Activated CD8-positive, alpha-beta memory T cell treated with anti-CD3 and anti-CD28 coated beads, Interleukin-2, amount 10 ng/mL, durations not matched to agents 7 days and 5 days (primary cell): ENCODE measurements around the gene FGF19. TPM values are rescaled to one million over a fixed set of nuclear protein-coding genes. Genes with fewer than 3 reads are reported as not detected.

ENCODE experiments used
- ATAC-seq: fragments of 150-1000 bp; cut with Tn5 transposase; one replicate; pipeline ENCODE4 v1.10.0; 2021; ENCODE audit warnings: moderate library complexity
- CTCF ChIA-PET: fragments of 350-600 bp; sonication (Branson Sonifier 250); formaldehyde crosslinking; loops from one replicate; lab custom pipeline; 2021; ENCODE audit warnings: antibody characterized with exemption; lab: Charles Lee
- DNase-seq: peaks from one replicate; pipeline ENCODE4 v3.0.0-alpha.2; 2020
- H3K27ac Mint-ChIP-seq: one replicate; pipeline ENCODE4 v1.8.0; 2021; ENCODE audit warnings: mild to moderate bottlenecking, mixed read lengths
- H3K27me3 Mint-ChIP-seq: one replicate; pipeline ENCODE4 v1.8.0; 2021; ENCODE audit warnings: mixed read lengths
- H3K36me3 Mint-ChIP-seq: one replicate; pipeline ENCODE4 v1.8.0; 2021; ENCODE audit warnings: mild to moderate bottlenecking, mixed read lengths
- H3K4me1 Mint-ChIP-seq: one replicate; pipeline ENCODE4 v1.8.0; 2021; ENCODE audit warnings: mixed read lengths
- H3K4me3 Mint-ChIP-seq: one replicate; pipeline ENCODE4 v1.8.0; 2021; ENCODE audit warnings: mild to moderate bottlenecking, moderate library complexity, mixed read lengths
- H3K9me3 Mint-ChIP-seq: one replicate; pipeline ENCODE4 v1.8.0; 2022; ENCODE audit warnings: low read depth, mixed read lengths
- total RNA-seq, 2 experiments: library from RNA; stranded (reverse); gene quantifications; one replicate each; pipeline ENCODE4 v1.2.3, GENCODE V29; 2021

Gene FGF19
- total RNA-seq, 2 experiments from 2014 or later: not detected

DNA sequence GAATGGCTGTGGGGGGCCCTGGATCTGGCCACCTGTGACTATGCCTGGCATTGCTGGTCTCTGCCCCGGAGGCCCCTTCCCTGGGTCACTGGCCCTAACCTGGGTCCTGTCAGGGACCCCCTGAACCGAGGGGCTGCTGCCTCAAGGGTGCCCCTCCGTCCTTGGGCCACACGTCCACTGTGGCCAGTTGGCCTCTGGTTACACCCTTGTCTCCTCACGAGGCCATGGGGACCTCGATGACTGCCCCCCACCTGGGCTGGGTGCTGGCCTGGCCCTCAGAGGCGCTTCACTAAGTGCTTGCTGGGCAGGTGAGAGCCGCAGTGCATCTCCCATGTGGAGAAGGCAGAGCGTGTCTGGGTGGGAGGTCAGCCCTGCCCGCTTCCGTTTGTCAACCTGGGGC is 27.3 kb upstream of the FGF19 start:
- Mint-ChIP-seq H3K36me3 (no peaks in the 10 kb centered on the region), H3K4me3 (no peak overlapping the region), H3K4me1 (no peaks in the 10 kb centered on the region), H3K9me3 (peaks cover 4% of the 10 kb centered on the region), H3K27me3 (peaks cover 3% of the 10 kb centered on the region), H3K27ac (no peak overlapping the region)
- no peak for DNase-seq
- CTCF ChIA-PET: no interaction called here
- ATAC-seq: no peak

- Mint-ChIP-seq H3K4me3 (no peak overlapping the region), H3K4me1 (no peaks in the 10 kb centered on the region), H3K9me3 (peaks cover 4% of the 10 kb centered on the region), H3K36me3 (no peaks in the 10 kb centered on the region), H3K27ac (no peak overlapping the region), H3K27me3 (peaks cover 8% of the 10 kb centered on the region)
- DNase-seq (no peak), ATAC-seq (no peak)
- CTCF ChIA-PET: no interaction called here
Observed at GRCh38 chr11:69730500-69730899, 26.7 kb upstream of the FGF19 start.

DNA sequence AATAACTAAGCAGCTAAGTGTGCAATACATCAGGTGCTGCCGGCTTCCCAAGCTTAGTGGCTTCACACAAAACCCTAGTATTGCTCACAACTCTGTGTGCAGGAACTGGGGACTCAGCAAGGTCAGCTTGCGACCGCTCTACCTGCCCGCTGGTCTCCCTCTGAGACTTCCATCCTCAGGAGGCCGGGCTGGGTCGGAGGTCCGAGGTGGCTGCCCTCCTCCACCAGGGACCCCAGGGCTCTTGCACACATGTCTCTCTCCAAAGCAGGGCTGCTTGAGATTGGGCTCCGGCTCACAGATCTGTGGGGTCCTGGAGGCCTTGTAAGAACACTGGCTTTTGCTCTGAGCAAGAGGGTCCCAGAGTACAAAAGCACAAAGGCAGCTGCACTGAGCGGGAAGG is 25.4 kb upstream of the FGF19 start:
- no peaks in the 10 kb centered on the region for H3K36me3 Mint-ChIP-seq
- H3K27me3 Mint-ChIP-seq: peaks cover 17% of the 10 kb centered on the region
- peaks cover 2% of the 10 kb centered on the region for H3K9me3 Mint-ChIP-seq
- CTCF ChIA-PET: no interaction called here
- ATAC-seq (no peak), DNase-seq (no peak)
- no peak overlapping the region for H3K27ac Mint-ChIP-seq
- H3K4me3 Mint-ChIP-seq: no peak overlapping the region
- H3K4me1 Mint-ChIP-seq: no peaks in the 10 kb centered on the region

- H3K4me1 Mint-ChIP-seq: no peaks in the 10 kb centered on the region
- no peak for ATAC-seq
- no peak overlapping the region for H3K4me3 Mint-ChIP-seq
- H3K9me3 Mint-ChIP-seq: no peaks in the 10 kb centered on the region
- H3K36me3 Mint-ChIP-seq: no peaks in the 10 kb centered on the region
- H3K27me3 Mint-ChIP-seq: peaks cover 27% of the 10 kb centered on the region
- no peak for DNase-seq
- CTCF ChIA-PET: no interaction called here
- H3K27ac Mint-ChIP-seq: no peak overlapping the region
Observed at GRCh38 chr11:69727266-69727665, 23.4 kb upstream of the FGF19 start.

DNA sequence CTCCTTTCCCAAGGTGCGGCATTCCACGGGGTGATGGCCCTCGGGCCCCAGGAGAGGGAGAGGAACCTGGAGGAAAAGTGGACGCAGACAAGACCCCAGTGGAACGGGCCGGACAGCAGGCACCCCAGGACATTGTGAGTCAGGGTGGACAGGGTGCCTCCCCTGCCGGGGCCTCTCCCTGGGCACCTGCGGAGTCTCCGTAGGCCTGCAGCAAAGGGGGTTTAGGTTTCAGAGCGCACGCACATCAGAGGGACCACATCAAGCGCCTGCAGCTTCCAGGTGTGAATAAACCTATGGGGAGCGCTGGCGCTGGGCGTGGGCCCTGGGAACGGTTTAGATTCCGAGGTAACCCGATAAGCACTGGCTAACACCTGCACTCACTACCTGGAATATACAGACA is 22.7 kb upstream of the FGF19 start:
- H3K4me1 Mint-ChIP-seq: no peaks in the 10 kb centered on the region
- DNase-seq (no peak), ATAC-seq (no peak)
- H3K36me3 Mint-ChIP-seq: no peaks in the 10 kb centered on the region
- no peak overlapping the region for H3K4me3 Mint-ChIP-seq
- H3K27ac Mint-ChIP-seq: no peak overlapping the region
- peaks cover 33% of the 10 kb centered on the region for H3K27me3 Mint-ChIP-seq
- no peaks in the 10 kb centered on the region for H3K9me3 Mint-ChIP-seq
- CTCF ChIA-PET: no interaction called here

DNA sequence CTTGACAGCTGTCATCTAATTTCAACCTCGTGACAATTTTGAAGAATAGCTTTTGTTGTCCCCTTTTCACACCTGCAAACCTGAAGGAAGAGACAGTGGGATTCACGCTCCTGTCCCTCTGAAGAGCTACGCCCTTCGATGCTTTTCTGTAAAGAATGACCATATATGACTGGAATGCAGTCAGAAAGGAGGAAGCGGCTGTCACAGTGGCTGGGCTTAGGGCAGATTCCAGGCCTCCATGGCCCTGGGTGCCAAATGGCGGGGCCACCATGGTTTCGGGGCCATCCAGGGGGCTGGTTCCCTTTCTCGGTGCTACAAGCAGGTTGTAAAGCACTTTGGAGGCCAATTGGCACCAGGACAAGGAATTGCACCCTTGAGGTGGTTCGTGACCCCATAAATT is 22.2 kb upstream of the FGF19 start:
- ATAC-seq: no peak
- DNase-seq: no peak
- Mint-ChIP-seq H3K27ac (no peak overlapping the region), H3K27me3 (peaks cover 38% of the 10 kb centered on the region), H3K9me3 (no peaks in the 10 kb centered on the region), H3K4me1 (no peaks in the 10 kb centered on the region), H3K36me3 (no peaks in the 10 kb centered on the region), H3K4me3 (no peak overlapping the region)
- CTCF ChIA-PET: no interaction called here

GRCh38 chr11:69721745-69722144 is 17.9 kb upstream of the FGF19 start:
- no peaks in the 10 kb centered on the region for H3K9me3 Mint-ChIP-seq
- no peak for ATAC-seq
- CTCF ChIA-PET: interaction anchor here (1.2 kb wide), 1 partner anchor 14 kb away, joined by 4 read pairs; no protein-coding TSS in a partner anchor
- no peak overlapping the region for H3K27ac Mint-ChIP-seq
- no peak overlapping the region for H3K4me3 Mint-ChIP-seq
- no peaks in the 10 kb centered on the region for H3K36me3 Mint-ChIP-seq
- H3K27me3 Mint-ChIP-seq: peaks cover 66% of the 10 kb centered on the region
- H3K4me1 Mint-ChIP-seq: no peaks in the 10 kb centered on the region
- DNase-seq: no peak

DNA sequence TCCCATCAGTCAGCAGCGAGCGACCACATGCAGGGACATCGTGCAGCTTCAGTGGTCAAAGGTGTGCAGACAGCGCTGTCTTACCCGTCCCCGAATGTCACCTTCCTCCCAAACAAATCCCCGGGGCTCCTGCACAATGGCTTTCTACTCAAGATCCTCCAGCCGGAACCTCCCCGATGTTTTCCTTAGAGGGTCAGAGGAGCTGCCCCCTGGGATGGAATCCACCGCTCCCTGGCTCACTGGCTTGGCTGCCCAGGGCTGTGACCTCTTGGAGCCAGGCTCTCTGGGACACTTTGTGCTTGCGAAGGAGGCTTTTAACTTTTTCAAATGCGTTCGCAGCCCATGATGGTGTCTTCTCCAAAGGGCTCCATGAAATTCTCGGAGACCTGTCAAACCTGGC is 17.3 kb upstream of the FGF19 start:
- CTCF ChIA-PET: interaction anchor here (1.2 kb wide), 1 partner anchor 14 kb away, joined by 4 read pairs; no protein-coding TSS in a partner anchor
- Mint-ChIP-seq H3K27me3 (peaks cover 63% of the 10 kb centered on the region), H3K36me3 (no peaks in the 10 kb centered on the region), H3K27ac (no peak overlapping the region), H3K4me3 (no peak overlapping the region), H3K4me1 (no peaks in the 10 kb centered on the region), H3K9me3 (no peaks in the 10 kb centered on the region)
- no peak for ATAC-seq
- DNase-seq: no peak

GRCh38 chr11:69718912-69719311 is 15.1 kb upstream of the FGF19 start:
- DNase-seq (no peak), ATAC-seq (no peak)
- no peak overlapping the region for H3K4me3 Mint-ChIP-seq
- no peaks in the 10 kb centered on the region for H3K4me1 Mint-ChIP-seq
- H3K36me3 Mint-ChIP-seq: no peaks in the 10 kb centered on the region
- H3K9me3 Mint-ChIP-seq: no peaks in the 10 kb centered on the region
- peaks cover 47% of the 10 kb centered on the region for H3K27me3 Mint-ChIP-seq
- H3K27ac Mint-ChIP-seq: no peak overlapping the region
- CTCF ChIA-PET: interaction anchor here (1.4 kb wide), 1 partner anchor 33 kb away, joined by 3 read pairs; no protein-coding TSS in a partner anchor

GRCh38 chr11:69718147-69718546 is 14.3 kb upstream of the FGF19 start:
- DNase-seq (no peak), ATAC-seq (no peak)
- H3K4me1 Mint-ChIP-seq: no peaks in the 10 kb centered on the region
- CTCF ChIA-PET: interaction anchor here (0.8 to 1.4 kb wide), 2 partner anchors 32 to 164 kb away, joined by 3 read pairs; no protein-coding TSS in a partner anchor
- H3K36me3 Mint-ChIP-seq: no peaks in the 10 kb centered on the region
- peaks cover 42% of the 10 kb centered on the region for H3K27me3 Mint-ChIP-seq
- no peak overlapping the region for H3K4me3 Mint-ChIP-seq
- H3K9me3 Mint-ChIP-seq: no peaks in the 10 kb centered on the region
- no peak overlapping the region for H3K27ac Mint-ChIP-seq

DNA sequence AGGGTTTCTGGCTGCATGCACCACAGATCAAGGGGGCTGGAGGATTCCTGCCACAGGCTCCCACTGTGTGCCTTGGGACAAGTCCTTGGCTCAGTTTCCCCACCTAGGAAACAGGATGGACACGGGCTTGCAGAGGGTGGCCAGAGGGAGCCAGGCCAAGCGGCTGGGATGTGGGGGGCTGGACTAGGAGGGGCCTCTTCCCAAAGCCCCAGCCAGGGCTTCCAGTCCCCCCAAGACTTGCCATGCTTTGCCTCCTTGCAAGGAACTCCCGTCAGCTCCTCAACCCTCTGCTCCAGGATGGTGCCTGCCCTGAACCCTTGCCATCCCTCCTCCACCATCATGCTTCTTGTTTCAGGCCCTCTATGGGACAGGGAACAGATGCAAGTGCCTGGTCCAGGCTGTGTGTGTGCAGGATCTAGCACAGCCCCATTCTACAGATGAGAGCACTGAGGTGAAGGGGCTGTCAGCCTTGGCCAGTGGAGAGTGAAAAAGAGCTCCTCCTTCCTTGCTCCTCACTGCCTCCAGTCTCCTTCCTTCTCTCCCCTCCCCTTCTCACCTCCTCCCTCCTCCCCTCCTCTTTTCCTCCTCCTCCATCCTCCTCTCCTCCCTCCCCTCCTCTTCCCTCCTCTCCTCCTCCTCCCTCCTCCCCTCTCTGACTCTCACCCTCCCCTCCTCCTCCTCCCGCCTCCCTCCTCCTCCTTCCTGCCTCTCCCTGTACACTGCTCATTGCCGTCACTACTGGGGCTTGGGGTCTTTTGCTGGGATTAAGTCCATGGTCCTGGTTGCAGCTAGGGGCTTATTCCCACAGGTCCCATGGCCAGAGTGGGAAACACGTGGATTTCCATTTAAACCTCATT is 13.3 kb upstream of the FGF19 start:
- Mint-ChIP-seq H3K4me3 (no peak overlapping the region), H3K9me3 (no peaks in the 10 kb centered on the region), H3K36me3 (no peaks in the 10 kb centered on the region), H3K4me1 (peaks cover 4% of the 10 kb centered on the region), H3K27ac (no peak overlapping the region), H3K27me3 (peaks cover 38% of the 10 kb centered on the region)
- no peak for DNase-seq
- CTCF ChIA-PET: interaction anchor here (0.5 to 1.4 kb wide), 4 partner anchors 31 to 593 kb away, joined by 3 to 4 read pairs (median 4); no protein-coding TSS in a partner anchor
- no peak for ATAC-seq

DNA sequence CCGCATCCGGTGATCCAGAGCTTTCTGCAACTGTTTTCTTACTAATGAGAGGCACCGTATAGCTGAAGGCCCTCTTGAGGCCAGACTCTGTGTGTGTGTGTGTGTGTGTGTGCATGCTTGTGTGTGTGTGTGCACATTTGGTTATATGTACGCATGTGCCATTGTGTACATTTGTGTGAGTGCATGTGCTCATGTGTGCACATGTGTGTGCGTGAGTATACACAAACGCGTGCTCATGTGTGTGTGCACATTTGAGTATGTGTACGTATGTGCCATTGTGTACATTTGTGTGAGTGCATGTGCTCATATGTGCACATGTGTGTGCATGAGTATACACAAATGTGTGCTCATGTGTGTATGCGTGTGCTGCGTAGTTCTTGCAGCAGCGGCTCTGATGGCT is 12.3 kb upstream of the FGF19 start:
- Mint-ChIP-seq H3K4me3 (no peak overlapping the region), H3K9me3 (no peaks in the 10 kb centered on the region), H3K36me3 (no peaks in the 10 kb centered on the region), H3K27ac (no peak overlapping the region), H3K27me3 (peaks cover 29% of the 10 kb centered on the region), H3K4me1 (peaks cover 9% of the 10 kb centered on the region)
- no peak for ATAC-seq
- no peak for DNase-seq
- CTCF ChIA-PET: interaction anchor here (1.0 to 1.1 kb wide), 2 partner anchors 46 to 173 kb away, joined by 3 to 4 read pairs; no protein-coding TSS in a partner anchor

GRCh38 chr11:69715446-69715845 is 11.6 kb upstream of the FGF19 start:
- CTCF ChIA-PET: no interaction called here
- H3K4me1 Mint-ChIP-seq: peaks cover 9% of the 10 kb centered on the region
- H3K27ac Mint-ChIP-seq: no peak overlapping the region
- H3K36me3 Mint-ChIP-seq: no peaks in the 10 kb centered on the region
- no peaks in the 10 kb centered on the region for H3K9me3 Mint-ChIP-seq
- ATAC-seq: no peak
- peaks cover 23% of the 10 kb centered on the region for H3K27me3 Mint-ChIP-seq
- DNase-seq: no peak
- H3K4me3 Mint-ChIP-seq: no peak overlapping the region
